ENCODE data around the gene STAT5A.

DNA sequence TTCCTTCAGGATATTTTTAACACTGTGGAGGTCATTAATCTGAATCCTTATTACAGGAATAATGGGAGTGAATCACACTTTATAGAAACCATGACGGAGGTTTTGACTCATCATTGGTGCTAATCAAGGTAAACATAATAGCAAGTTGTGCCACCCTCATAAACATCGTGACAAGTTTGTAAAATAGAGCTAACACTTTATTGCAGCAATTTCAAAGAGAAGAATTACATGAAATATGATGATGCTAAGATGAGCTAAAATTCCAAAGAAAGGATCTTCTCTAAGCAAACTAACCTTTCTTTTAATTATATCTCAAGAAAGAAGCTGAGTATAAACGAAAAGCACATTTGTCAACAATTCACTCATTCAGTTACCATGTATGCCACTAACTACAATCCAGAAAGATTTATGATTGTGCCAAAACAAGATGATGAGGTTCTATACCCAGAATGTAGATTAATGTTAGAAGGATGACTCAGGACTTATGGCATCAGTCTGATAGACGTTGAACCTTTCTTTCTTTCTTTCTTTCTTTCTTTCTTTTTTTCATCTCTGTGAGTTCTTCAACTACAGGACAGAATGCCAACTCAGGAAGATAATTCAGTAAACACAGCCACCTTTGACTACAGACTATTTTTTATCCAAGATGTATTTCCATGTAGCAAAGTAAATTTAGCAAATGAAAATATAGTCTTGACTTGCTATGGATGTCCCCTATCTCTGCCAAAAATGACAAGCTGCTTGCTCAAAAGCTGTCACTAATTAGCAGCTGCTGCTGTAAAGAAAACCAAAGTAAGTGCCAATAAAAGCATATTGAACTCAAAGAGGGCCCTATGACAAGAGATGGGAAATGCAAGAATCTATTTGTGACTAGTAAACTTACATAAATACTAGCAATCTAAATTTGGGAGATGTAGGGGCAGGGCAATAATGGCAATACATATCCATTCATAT is 35.4 kb upstream of the STAT5A start:
- TF ChIP-seq CTCF (IDR thresholded peaks at IDR 0.05; ENCODE audit: insufficient read depth, low read length) = no peak
- TF ChIP-seq, protein P1, sequence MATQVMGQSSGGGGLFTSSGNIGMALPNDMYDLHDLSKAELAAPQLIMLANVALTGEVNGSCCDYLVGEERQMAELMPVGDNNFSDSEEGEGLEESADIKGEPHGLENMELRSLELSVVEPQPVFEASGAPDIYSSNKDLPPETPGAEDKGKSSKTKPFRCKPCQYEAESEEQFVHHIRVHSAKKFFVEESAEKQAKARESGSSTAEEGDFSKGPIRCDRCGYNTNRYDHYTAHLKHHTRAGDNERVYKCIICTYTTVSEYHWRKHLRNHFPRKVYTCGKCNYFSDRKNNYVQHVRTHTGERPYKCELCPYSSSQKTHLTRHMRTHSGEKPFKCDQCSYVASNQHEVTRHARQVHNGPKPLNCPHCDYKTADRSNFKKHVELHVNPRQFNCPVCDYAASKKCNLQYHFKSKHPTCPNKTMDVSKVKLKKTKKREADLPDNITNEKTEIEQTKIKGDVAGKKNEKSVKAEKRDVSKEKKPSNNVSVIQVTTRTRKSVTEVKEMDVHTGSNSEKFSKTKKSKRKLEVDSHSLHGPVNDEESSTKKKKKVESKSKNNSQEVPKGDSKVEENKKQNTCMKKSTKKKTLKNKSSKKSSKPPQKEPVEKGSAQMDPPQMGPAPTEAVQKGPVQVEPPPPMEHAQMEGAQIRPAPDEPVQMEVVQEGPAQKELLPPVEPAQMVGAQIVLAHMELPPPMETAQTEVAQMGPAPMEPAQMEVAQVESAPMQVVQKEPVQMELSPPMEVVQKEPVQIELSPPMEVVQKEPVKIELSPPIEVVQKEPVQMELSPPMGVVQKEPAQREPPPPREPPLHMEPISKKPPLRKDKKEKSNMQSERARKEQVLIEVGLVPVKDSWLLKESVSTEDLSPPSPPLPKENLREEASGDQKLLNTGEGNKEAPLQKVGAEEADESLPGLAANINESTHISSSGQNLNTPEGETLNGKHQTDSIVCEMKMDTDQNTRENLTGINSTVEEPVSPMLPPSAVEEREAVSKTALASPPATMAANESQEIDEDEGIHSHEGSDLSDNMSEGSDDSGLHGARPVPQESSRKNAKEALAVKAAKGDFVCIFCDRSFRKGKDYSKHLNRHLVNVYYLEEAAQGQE (IDR thresholded peaks at IDR 0.05; ENCODE audit: insufficient replicate concordance, low read depth) = no peak
- TF ChIP-seq POLR2AphosphoS5 (IDR thresholded peaks at IDR 0.05; ENCODE audit: low read depth) = no peak
- TF ChIP-seq SPI1 (IDR thresholded peaks at IDR 0.05; ENCODE audit: borderline replicate concordance, low read depth) = no peak
- TF ChIP-seq GABPA (IDR thresholded peaks at IDR 0.05; ENCODE audit: low read depth) = no peak
